K562 (cell line): Measurements from ENCODE around the gene FCSK. TPM values are rescaled to one million over a fixed set of nuclear protein-coding genes. Genes with fewer than 3 reads are reported as not detected.

Experiments used
- GTF2A2 ChIP-seq: IDR thresholded peaks from 2 replicates; pipeline ENCODE4 v1.6.1; 2016; ENCODE audit warnings: mild to moderate bottlenecking, missing genetic modification characterization, missing compliant biosample characterization
- NCOA1 ChIP-seq: fragments of 450-650 bp; IDR thresholded peaks from 2 replicates; pipeline ENCODE4 v1.6.1; 2016; ENCODE audit warnings: low read depth
- SIRT6 ChIP-seq: IDR thresholded peaks from one replicate; pipeline ENCODE4 v1.6.1; 2012; ENCODE audit warnings: low read depth, mild to moderate bottlenecking, control low read depth, inconsistent platforms, low read length, moderate library complexity
- U2AF2 ChIP-seq: fragments of 200-400 bp; formaldehyde crosslinking; optimal IDR thresholded peaks from 2 replicates; pipeline ENCODE3; 2017; ENCODE audit warnings: low read depth, mild to moderate bottlenecking, low read length
- ZNF12 ChIP-seq: sonication (generic); formaldehyde crosslinking; IDR thresholded peaks from 2 replicates; pipeline ENCODE4 v1.4.0; 2020; ENCODE audit warnings: mild to moderate bottlenecking, missing genetic modification reagents
- ZNF408 ChIP-seq: fragments of 250-450 bp; sonication (Bioruptor Pico); IDR thresholded peaks from 2 replicates; pipeline ENCODE4 v1.4.0; 2020; ENCODE audit warnings: low read depth, mild to moderate bottlenecking, moderate library complexity
- polyA plus RNA-seq, 8 experiments: library from polyadenylated mRNA; depleted of rRNA in 4 of 8; stranded (reverse) in 5 of 8; unstranded in 3 of 8; fragments of >200 nt; fragmentation: Nextera tagmentation in 2 of 8; fragmentation: Illumina TruSeq in 1 of 8; extraction: Ambion mirVana in 2 of 8; extraction: Trizol in 1 of 8; gene quantifications; 2 replicates each; pipeline versions ENCODE4 v1.2.1 to v1.2.3, GENCODE V29; 2011 to 2014; ENCODE audit warnings: inconsistent platforms in 1 of 8, missing spikeins in 1 of 8
- total RNA-seq, 7 experiments: library from RNA; depleted of rRNA in 6 of 7; stranded (reverse); fragments of >200 nt in 6 of 7; fragmentation: Illumina TruSeq in 2 of 7; extraction: Trizol in 2 of 7; gene quantifications; 2 replicates each; pipeline versions ENCODE4 v1.2.1 to v1.2.3, GENCODE V29; 2011 to 2021; ENCODE audit warnings: low replicate concordance in 1 of 7
- TF ChIP-seq, protein P1 (sequence below): fragments of 450-650 bp; IDR thresholded peaks from 2 replicates; pipeline ENCODE4 v1.7.1; 2018; ENCODE audit warnings: mild to moderate bottlenecking, low read depth; ENCODE audit not compliant: partially characterized antibody
- TF ChIP-seq, protein P2 (sequence below): sonication (generic); formaldehyde crosslinking; IDR thresholded peaks from 2 replicates; pipeline ENCODE4 v1.8.1; 2022; ENCODE audit warnings: missing genetic modification reagents
- TF ChIP-seq, protein P3 (sequence below): sonication (generic); formaldehyde crosslinking; IDR thresholded peaks from 2 replicates; pipeline ENCODE4 v1.8.1; 2023; ENCODE audit warnings: missing genetic modification reagents, mild to moderate bottlenecking, borderline replicate concordance
- TF ChIP-seq, protein P4 (sequence below): conservative IDR thresholded peaks from 2 replicates; pipeline ENCODE4 v1.6.1; 2011; ENCODE audit warnings: low read depth, mild to moderate bottlenecking, low read length; ENCODE audit not compliant: control insufficient read depth
- TF ChIP-seq, protein P5 (sequence below): sonication (generic); formaldehyde crosslinking; IDR thresholded peaks from 2 replicates; pipeline ENCODE4 v1.8.0; 2022; ENCODE audit warnings: mild to moderate bottlenecking, missing genetic modification reagents

FCSK gene
- total and polyA plus RNA-seq, 9 of the 15 experiments (the other 6 are each of a cell fraction or from before 2014, with no cell fraction given) = 0.92 to 18.6 (median 8.3) TPM

DNA sequence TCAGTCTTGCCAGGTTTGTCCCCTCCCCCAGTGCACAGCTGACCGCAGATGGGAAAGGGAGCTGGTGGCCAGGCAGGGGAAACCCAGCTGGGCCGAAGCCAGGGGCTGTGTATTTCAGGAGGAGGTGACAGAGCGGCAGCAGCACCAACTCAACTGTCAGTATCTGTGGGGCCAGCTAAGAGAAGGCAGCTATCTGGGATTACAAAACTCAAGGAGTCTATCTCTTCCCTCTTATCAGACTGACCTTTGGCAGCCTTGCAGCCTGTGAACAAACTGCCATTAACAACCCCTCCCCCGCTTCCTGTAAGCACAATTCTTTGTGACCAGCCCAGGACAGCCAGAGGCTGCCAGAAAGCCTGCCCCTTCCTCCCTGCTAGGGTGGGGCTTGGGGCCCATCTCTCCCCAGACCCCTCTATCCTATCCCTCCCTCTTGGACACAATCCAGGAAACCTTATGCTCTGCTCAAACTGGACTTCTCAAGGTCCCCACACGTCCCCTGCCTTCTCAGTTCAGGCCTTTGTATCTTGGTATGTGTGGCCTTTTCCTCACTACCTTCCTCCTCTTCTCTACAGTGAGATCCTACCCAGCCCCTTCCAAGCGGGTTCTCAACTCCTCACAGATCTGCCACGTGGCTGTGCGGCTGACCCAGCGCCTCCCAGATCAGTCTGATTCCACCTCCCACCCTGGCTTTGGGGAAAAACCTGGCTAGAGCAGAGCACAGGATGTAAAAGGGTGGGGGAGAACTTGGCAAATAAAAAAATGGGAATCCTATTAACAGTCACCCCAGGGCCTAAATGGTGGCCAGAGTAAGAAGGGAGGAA, 26.0 kb upstream of the FCSK start (continued):
- TF ChIP-seq, protein P1, sequence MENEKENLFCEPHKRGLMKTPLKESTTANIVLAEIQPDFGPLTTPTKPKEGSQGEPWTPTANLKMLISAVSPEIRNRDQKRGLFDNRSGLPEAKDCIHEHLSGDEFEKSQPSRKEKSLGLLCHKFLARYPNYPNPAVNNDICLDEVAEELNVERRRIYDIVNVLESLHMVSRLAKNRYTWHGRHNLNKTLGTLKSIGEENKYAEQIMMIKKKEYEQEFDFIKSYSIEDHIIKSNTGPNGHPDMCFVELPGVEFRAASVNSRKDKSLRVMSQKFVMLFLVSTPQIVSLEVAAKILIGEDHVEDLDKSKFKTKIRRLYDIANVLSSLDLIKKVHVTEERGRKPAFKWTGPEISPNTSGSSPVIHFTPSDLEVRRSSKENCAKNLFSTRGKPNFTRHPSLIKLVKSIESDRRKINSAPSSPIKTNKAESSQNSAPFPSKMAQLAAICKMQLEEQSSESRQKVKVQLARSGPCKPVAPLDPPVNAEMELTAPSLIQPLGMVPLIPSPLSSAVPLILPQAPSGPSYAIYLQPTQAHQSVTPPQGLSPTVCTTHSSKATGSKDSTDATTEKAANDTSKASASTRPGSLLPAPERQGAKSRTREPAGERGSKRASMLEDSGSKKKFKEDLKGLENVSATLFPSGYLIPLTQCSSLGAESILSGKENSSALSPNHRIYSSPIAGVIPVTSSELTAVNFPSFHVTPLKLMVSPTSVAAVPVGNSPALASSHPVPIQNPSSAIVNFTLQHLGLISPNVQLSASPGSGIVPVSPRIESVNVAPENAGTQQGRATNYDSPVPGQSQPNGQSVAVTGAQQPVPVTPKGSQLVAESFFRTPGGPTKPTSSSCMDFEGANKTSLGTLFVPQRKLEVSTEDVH = peak; percentile 74
- TF ChIP-seq, protein P2, sequence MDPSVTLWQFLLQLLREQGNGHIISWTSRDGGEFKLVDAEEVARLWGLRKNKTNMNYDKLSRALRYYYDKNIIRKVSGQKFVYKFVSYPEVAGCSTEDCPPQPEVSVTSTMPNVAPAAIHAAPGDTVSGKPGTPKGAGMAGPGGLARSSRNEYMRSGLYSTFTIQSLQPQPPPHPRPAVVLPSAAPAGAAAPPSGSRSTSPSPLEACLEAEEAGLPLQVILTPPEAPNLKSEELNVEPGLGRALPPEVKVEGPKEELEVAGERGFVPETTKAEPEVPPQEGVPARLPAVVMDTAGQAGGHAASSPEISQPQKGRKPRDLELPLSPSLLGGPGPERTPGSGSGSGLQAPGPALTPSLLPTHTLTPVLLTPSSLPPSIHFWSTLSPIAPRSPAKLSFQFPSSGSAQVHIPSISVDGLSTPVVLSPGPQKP = no peak
- TF ChIP-seq U2AF2 = no peak
- TF ChIP-seq ZNF408 (CRISPR knock-in tag) = no peak
- TF ChIP-seq, protein P3, sequence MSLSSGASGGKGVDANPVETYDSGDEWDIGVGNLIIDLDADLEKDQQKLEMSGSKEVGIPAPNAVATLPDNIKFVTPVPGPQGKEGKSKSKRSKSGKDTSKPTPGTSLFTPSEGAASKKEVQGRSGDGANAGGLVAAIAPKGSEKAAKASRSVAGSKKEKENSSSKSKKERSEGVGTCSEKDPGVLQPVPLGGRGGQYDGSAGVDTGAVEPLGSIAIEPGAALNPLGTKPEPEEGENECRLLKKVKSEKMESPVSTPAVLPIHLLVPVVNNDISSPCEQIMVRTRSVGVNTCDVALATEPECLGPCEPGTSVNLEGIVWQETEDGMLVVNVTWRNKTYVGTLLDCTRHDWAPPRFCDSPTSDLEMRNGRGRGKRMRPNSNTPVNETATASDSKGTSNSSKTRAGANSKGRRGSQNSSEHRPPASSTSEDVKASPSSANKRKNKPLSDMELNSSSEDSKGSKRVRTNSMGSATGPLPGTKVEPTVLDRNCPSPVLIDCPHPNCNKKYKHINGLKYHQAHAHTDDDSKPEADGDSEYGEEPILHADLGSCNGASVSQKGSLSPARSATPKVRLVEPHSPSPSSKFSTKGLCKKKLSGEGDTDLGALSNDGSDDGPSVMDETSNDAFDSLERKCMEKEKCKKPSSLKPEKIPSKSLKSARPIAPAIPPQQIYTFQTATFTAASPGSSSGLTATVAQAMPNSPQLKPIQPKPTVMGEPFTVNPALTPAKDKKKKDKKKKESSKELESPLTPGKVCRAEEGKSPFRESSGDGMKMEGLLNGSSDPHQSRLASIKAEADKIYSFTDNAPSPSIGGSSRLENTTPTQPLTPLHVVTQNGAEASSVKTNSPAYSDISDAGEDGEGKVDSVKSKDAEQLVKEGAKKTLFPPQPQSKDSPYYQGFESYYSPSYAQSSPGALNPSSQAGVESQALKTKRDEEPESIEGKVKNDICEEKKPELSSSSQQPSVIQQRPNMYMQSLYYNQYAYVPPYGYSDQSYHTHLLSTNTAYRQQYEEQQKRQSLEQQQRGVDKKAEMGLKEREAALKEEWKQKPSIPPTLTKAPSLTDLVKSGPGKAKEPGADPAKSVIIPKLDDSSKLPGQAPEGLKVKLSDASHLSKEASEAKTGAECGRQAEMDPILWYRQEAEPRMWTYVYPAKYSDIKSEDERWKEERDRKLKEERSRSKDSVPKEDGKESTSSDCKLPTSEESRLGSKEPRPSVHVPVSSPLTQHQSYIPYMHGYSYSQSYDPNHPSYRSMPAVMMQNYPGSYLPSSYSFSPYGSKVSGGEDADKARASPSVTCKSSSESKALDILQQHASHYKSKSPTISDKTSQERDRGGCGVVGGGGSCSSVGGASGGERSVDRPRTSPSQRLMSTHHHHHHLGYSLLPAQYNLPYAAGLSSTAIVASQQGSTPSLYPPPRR (CRISPR knock-in tag) = peak; percentile 99
- TF ChIP-seq SIRT6 = no peak
- no peak for TF ChIP-seq GTF2A2 (tag)
- TF ChIP-seq NCOA1 = peak; percentile 98
- 0 out of 2 replicates have a peak, but pooled peaks have one; percentile 64 for TF ChIP-seq ZNF12 (CRISPR knock-in tag)
- TF ChIP-seq, protein P4, sequence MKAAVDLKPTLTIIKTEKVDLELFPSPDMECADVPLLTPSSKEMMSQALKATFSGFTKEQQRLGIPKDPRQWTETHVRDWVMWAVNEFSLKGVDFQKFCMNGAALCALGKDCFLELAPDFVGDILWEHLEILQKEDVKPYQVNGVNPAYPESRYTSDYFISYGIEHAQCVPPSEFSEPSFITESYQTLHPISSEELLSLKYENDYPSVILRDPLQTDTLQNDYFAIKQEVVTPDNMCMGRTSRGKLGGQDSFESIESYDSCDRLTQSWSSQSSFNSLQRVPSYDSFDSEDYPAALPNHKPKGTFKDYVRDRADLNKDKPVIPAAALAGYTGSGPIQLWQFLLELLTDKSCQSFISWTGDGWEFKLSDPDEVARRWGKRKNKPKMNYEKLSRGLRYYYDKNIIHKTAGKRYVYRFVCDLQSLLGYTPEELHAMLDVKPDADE = peak; percentile 98
- TF ChIP-seq, protein P5, sequence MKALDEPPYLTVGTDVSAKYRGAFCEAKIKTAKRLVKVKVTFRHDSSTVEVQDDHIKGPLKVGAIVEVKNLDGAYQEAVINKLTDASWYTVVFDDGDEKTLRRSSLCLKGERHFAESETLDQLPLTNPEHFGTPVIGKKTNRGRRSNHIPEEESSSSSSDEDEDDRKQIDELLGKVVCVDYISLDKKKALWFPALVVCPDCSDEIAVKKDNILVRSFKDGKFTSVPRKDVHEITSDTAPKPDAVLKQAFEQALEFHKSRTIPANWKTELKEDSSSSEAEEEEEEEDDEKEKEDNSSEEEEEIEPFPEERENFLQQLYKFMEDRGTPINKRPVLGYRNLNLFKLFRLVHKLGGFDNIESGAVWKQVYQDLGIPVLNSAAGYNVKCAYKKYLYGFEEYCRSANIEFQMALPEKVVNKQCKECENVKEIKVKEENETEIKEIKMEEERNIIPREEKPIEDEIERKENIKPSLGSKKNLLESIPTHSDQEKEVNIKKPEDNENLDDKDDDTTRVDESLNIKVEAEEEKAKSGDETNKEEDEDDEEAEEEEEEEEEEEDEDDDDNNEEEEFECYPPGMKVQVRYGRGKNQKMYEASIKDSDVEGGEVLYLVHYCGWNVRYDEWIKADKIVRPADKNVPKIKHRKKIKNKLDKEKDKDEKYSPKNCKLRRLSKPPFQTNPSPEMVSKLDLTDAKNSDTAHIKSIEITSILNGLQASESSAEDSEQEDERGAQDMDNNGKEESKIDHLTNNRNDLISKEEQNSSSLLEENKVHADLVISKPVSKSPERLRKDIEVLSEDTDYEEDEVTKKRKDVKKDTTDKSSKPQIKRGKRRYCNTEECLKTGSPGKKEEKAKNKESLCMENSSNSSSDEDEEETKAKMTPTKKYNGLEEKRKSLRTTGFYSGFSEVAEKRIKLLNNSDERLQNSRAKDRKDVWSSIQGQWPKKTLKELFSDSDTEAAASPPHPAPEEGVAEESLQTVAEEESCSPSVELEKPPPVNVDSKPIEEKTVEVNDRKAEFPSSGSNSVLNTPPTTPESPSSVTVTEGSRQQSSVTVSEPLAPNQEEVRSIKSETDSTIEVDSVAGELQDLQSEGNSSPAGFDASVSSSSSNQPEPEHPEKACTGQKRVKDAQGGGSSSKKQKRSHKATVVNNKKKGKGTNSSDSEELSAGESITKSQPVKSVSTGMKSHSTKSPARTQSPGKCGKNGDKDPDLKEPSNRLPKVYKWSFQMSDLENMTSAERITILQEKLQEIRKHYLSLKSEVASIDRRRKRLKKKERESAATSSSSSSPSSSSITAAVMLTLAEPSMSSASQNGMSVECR (CRISPR knock-in tag) = peak; percentile 97
